GM12801 (cell line): ENCODE data around the gene STRBP.

Experiments used
- CTCF ChIP-seq: IDR thresholded peaks from one replicate; pipeline ENCODE4 v1.5.1; 2011; ENCODE audit warnings: control low read depth; ENCODE audit not compliant: insufficient read length; ENCODE audit errors: extremely low read depth

The STRBP gene

GRCh38 chr9:123291736-123292135 is 23.4 kb upstream of the STRBP start:
- TF ChIP-seq CTCF: no peak

GRCh38 chr9:123290764-123291163 is 22.4 kb upstream of the STRBP start:
- no peak for TF ChIP-seq CTCF

GRCh38 chr9:123287639-123288038 is 19.3 kb upstream of the STRBP start:
- no peak for TF ChIP-seq CTCF

GRCh38 chr9:123286324-123286723 is 17.9 kb upstream of the STRBP start:
- TF ChIP-seq CTCF: no peak

GRCh38 chr9:123284656-123285055 is 16.3 kb upstream of the STRBP start:
- no peak for TF ChIP-seq CTCF

GRCh38 chr9:123283455-123283854 is 15.1 kb upstream of the STRBP start:
- no peak for TF ChIP-seq CTCF

GRCh38 chr9:123283048-123283408 is 14.6 kb upstream of the STRBP start:
- TF ChIP-seq CTCF: no peak

- TF ChIP-seq CTCF: no peak
Observed at GRCh38 chr9:123282362-123283047, 14.1 kb upstream of the STRBP start.
